ENCODE data around the gene AP3B1. TPM values are rescaled to one million over a fixed set of nuclear protein-coding genes. Genes with fewer than 3 reads are reported as not detected.

The AP3B1 gene
- total RNA-seq, 1 donor from 2014 or later, result 105 TPM

DNA sequence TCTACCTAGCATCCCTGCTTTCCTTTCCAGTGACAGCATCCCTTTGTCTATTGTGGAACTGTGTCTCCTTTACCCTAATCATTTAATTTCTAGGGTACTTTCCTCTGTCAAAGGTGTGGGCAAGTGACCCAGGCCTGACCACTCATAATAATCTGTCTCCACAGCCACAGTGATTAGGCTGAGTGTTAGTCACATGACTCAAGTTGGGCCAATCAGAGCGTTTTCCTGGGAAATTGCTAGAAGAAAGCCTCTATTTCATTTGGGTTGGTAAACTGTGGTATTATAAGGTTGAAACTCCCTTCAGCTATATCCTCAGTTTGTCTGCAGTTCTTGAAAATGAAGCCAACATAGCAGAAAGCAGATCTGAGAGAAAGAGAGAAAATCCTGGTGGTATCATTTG is 14.2 kb upstream of the AP3B1 start:
- Mint-ChIP-seq H3K4me1 (no peaks in the 10 kb centered on the region), H3K9me3 (no peaks in the 10 kb centered on the region), H3K27me3 (ENCODE audit: insufficient read depth, low read depth) (peaks cover 3% of the 10 kb centered on the region), H3K36me3 (no peaks in the 10 kb centered on the region), H3K27ac (no peak overlapping the region), H3K4me3 (no peak overlapping the region)
- Histone ChIP-seq H3K9me3 (ENCODE audit: low read depth) (no peaks in the 10 kb centered on the region), H3K79me2 (ENCODE audit: low read depth) (no peaks in the 10 kb centered on the region), H4K20me1 (ENCODE audit: low read depth) (no peaks in the 10 kb centered on the region), H2AFZ (replicated peaks) (no peak overlapping the region), H3K36me3 (no peaks in the 10 kb centered on the region), H3K27me3 (no peaks in the 10 kb centered on the region), H3K27ac (no peak overlapping the region), H3K4me1 (no peaks in the 10 kb centered on the region), H3K9ac (no peak overlapping the region), H3K4me2 (no peak overlapping the region), H3K4me3 (no peak overlapping the region), H3F3A (ENCODE audit: low read depth) (no peaks in the 10 kb centered on the region)
- DNase-seq (ENCODE audit: low spot score), result no peak
- no peak for TF ChIP-seq EZH2phosphoT487 (IDR thresholded peaks at IDR 0.05)
- no peak for TF ChIP-seq EZH2 (IDR thresholded peaks at IDR 0.05)
- TF ChIP-seq, protein P1, sequence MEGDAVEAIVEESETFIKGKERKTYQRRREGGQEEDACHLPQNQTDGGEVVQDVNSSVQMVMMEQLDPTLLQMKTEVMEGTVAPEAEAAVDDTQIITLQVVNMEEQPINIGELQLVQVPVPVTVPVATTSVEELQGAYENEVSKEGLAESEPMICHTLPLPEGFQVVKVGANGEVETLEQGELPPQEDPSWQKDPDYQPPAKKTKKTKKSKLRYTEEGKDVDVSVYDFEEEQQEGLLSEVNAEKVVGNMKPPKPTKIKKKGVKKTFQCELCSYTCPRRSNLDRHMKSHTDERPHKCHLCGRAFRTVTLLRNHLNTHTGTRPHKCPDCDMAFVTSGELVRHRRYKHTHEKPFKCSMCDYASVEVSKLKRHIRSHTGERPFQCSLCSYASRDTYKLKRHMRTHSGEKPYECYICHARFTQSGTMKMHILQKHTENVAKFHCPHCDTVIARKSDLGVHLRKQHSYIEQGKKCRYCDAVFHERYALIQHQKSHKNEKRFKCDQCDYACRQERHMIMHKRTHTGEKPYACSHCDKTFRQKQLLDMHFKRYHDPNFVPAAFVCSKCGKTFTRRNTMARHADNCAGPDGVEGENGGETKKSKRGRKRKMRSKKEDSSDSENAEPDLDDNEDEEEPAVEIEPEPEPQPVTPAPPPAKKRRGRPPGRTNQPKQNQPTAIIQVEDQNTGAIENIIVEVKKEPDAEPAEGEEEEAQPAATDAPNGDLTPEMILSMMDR (IDR thresholded peaks at IDR 0.05), result no peak

DNA sequence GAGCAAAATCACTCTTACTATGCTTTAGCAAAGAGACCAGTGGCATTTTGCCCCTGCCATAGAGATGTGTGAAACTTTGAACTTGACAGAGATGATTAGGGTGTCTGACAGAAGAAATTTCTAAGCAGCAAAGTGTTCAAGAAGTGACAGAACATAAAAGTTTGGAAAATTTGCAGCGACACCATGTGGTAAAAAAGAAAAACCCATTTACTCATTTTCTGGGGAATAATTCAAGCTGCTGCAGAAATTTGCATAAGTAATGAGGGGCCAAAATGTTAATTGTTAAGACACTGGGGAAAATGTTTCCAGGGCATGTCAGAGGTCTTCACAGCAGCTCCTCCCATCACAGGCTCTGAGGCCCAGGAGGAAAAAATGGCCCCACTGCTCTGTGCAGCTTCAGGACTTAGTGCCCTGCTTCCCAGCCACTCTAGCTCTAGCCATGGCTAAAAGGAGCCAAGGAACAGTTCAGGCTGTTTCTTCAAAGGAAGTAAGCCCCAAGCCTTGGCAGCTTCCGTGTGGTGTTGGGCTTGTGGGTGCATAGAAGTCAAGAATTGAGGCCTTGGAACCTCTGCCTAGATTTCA is 6.1 kb upstream of the AP3B1 start:
- no peaks in the 10 kb centered on the region for H4K20me1 ChIP-seq (ENCODE audit: low read depth)
- H3K27me3 ChIP-seq, result peaks cover 13% of the 10 kb centered on the region
- H3K79me2 ChIP-seq (ENCODE audit: low read depth), result no peaks in the 10 kb centered on the region
- no peaks in the 10 kb centered on the region for H3K4me1 ChIP-seq
- no peaks in the 10 kb centered on the region for H3K36me3 ChIP-seq
- H2AFZ ChIP-seq (replicated peaks), result no peak overlapping the region
- Mint-ChIP-seq H3K4me3 (no peak overlapping the region), H3K27ac (no peak overlapping the region), H3K9me3 (peaks cover 12% of the 10 kb centered on the region), H3K36me3 (no peaks in the 10 kb centered on the region), H3K27me3 (ENCODE audit: insufficient read depth, low read depth) (peaks cover 3% of the 10 kb centered on the region), H3K4me1 (peaks cover 4% of the 10 kb centered on the region)
- H3K4me2 ChIP-seq, result no peak overlapping the region
- H3K9ac ChIP-seq, result no peak overlapping the region
- H3F3A ChIP-seq (ENCODE audit: low read depth), result peaks cover 7% of the 10 kb centered on the region
- no peak overlapping the region for H3K27ac ChIP-seq
- no peak overlapping the region for H3K4me3 ChIP-seq
- H3K9me3 ChIP-seq (ENCODE audit: low read depth), result no peaks in the 10 kb centered on the region
- TF ChIP-seq, protein P1 (IDR thresholded peaks at IDR 0.05), result peak; percentile 35
- TF ChIP-seq EZH2 (IDR thresholded peaks at IDR 0.05) (no peak), EZH2phosphoT487 (IDR thresholded peaks at IDR 0.05) (no peak)
- DNase-seq (ENCODE audit: low spot score), result no peak

DNA sequence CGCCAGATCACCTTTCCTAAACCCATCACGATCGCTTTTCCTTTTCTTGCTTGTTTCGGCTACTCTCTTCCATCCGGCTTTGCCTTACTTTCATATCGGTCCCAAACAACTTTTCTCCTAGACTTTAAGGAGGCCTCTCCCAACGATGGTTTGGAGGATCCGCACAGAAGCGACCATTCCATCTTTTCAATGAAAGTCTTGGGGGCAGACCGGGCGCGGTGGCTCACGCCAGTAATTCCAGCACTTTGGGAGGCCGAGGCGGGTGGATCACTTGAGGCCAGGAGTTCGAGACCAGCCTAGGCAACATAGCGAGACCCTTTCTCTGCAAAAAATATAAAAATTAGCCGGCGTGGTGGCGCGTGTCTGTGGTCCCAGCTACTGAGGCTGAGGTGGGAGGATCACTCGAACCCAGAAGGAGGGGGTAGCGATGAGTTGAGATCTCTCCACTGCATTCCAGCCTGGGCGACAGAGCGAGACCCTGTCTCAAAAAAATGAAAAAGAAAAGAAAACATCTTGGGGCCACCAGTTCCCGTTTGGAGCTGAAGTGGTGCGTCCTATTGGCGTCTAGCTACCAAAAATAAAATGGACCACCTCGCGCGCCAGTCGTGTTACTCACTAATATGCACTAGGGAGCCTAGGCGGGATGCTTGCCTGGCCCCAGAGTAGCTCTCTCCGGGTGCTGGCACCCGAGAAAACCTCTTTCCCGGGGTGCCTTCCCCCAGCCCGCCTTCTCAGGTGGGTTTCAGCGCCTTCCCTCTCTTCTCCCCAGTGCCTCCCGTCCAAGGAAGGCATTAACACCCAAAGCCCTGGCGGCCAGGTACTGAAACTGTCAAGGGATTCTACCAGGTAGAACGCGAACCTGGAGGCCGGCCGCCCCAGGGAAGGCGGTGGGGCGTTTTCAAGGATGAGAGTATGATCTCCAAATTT is 800 bp upstream of the AP3B1 start:
- Mint-ChIP-seq H3K4me3 (peak overlapping the region; percentile 93), H3K4me1 (peaks cover 22% of the 10 kb centered on the region), H3K36me3 (peaks cover 6% of the 10 kb centered on the region), H3K9me3 (peaks cover 2% of the 10 kb centered on the region), H3K27me3 (ENCODE audit: insufficient read depth, low read depth) (peaks cover 5% of the 10 kb centered on the region), H3K27ac (peak overlapping the region; percentile 19)
- Histone ChIP-seq H4K20me1 (ENCODE audit: low read depth) (peaks cover 7% of the 10 kb centered on the region), H3K27me3 (peaks cover 16% of the 10 kb centered on the region), H2AFZ (replicated peaks) (peak overlapping the region; percentile 98), H3K79me2 (ENCODE audit: low read depth) (peaks cover 40% of the 10 kb centered on the region), H3K9ac (no peak overlapping the region), H3F3A (ENCODE audit: low read depth) (peaks cover 28% of the 10 kb centered on the region), H3K4me1 (peaks cover 8% of the 10 kb centered on the region), H3K36me3 (no peaks in the 10 kb centered on the region), H3K4me3 (peak overlapping the region; percentile 85), H3K4me2 (peak overlapping the region; percentile 70), H3K27ac (no peak overlapping the region), H3K9me3 (ENCODE audit: low read depth) (no peaks in the 10 kb centered on the region)
- peak; percentile 47 for DNase-seq (ENCODE audit: low spot score)
- TF ChIP-seq EZH2phosphoT487 (IDR thresholded peaks at IDR 0.05), result no peak
- peak; percentile 44 for TF ChIP-seq EZH2 (IDR thresholded peaks at IDR 0.05)
- TF ChIP-seq, protein P1 (IDR thresholded peaks at IDR 0.05), result peak; percentile 50
